ENCODE data around the gene KRAS. TPM values are rescaled to one million over a fixed set of nuclear protein-coding genes. Genes with fewer than 3 reads are reported as not detected.

The KRAS gene
- polyA plus RNA-seq, 1 donor (not counting 4 experiments of a cell fraction or from before 2014, with no cell fraction given), result 26.1 TPM

DNA sequence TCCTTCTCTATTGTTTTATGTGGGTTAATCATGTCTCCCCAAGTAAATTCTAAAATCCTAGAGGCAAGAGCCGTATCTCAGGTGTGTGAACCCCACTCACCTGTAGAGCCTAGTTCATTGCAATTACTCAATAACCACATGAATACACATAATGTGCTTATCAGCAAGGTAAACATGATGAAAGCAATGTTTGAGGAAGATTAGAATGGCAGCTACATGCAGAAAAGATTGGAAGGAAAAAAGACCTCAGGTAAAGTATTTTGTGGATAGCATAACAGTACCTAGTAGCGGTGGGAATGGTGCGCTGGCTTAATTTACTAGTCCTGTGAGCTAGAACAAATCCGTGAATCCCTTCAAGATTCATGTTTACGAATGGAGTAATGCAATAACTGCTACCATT is 5.3 kb upstream of the KRAS start:
- dilution Hi-C loops (cut with MboI; ENCODE audit: extremely low pct_ligation_motif_present, low sequenced_read_pairs), result no loop called here

DNA sequence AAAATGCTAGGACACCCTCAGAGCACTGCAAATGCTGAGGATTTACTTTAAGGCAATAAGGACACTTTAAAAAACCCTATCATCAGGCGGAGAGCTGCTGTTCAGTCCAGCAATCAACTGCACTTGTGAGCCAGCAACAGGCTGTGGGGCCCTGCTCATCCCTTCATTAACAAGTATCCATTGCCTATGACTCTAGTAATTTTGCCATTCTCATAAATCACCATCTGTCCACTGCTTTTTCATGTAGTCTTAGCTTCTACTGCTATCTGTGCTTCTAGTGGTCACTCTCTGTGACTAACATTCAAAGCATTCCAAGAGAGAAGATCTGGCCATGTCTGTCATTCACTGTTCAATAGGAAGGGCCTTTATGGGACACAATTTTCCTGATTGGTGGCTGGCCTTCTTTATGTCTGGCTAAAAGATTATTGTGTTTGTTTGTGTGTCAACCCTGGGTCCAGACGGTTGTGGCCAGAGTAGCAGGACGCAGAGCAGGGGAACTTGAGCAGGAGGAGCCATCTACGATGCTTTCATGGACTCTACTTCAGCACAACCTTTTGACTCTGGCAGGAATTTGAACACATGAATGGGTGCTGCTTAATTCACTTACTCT is 3.6 kb upstream of the KRAS start:
- Histone ChIP-seq H3K36me3 (ENCODE audit: control insufficient read depth in 2 of 2, extremely low read depth in 1 of 2, insufficient read depth in 2 of 2, low read length in 2 of 2) (no peaks in the 10 kb centered on the region), H2AFZ (ENCODE audit: control insufficient read depth, low read length) (no peak overlapping the region), H3K9me3 (ENCODE audit: control insufficient read depth, low read depth, low read length) (no peaks in the 10 kb centered on the region), H3K4me2 (ENCODE audit: control insufficient read depth, extremely low read depth, insufficient read depth, low read depth, low read length) (no peak overlapping the region), H3K9ac (ENCODE audit: control insufficient read depth, extremely low read depth, insufficient read depth, low read length) (no peak overlapping the region), H3K79me2 (ENCODE audit: control insufficient read depth, insufficient read depth, low read length) (peaks cover 8% of the 10 kb centered on the region), H3K27me3 (ENCODE audit: control insufficient read depth, extremely low read depth, insufficient read depth, low read length) (no peaks in the 10 kb centered on the region), H3K9me1 (ENCODE audit: control insufficient read depth, extremely low read depth, insufficient read depth, low read length) (no peaks in the 10 kb centered on the region), H4K20me1 (ENCODE audit: control insufficient read depth, extremely low read depth, insufficient read depth, low read length) (no peaks in the 10 kb centered on the region), H3K4me1 (ENCODE audit: control insufficient read depth, extremely low read depth, insufficient read depth, low read length) (peaks cover 10% of the 10 kb centered on the region), H3K4me3 (ENCODE audit: control insufficient read depth in 2 of 3, extremely low read depth in 1 of 3, insufficient read depth in 2 of 3, low read depth in 1 of 3, low read length in 3 of 3) (no peak overlapping the region), H3K27ac (ENCODE audit: control insufficient read depth, insufficient read depth, low read length) (no peak overlapping the region)
- dilution Hi-C loops (cut with MboI; ENCODE audit: extremely low pct_ligation_motif_present, low sequenced_read_pairs), result no loop called here
- FAIRE-seq, result no peak
- no peak for TF ChIP-seq CTCF (optimal IDR thresholded peaks at IDR 0.05 in 1 of 3, IDR thresholded peaks at IDR 0.05 in 1 of 3, conservative IDR thresholded peaks at IDR 0.05 in 1 of 3; ENCODE audit: extremely low read depth in 1 of 3, insufficient read depth in 2 of 3, low read length in 3 of 3)
- no peak for TF ChIP-seq EZH2 (IDR thresholded peaks at IDR 0.05; ENCODE audit: low read length)
- DNase-seq (ENCODE audit: low read depth, low spot score), result no peak

More for the DNA sequence above, 5.3 kb upstream of the KRAS start:
- H3K4me2 ChIP-seq (ENCODE audit: control insufficient read depth, extremely low read depth, insufficient read depth, low read depth, low read length), result no peak overlapping the region
- peaks cover 7% of the 10 kb centered on the region for H3K4me1 ChIP-seq (ENCODE audit: control insufficient read depth, extremely low read depth, insufficient read depth, low read length)
- FAIRE-seq, result no peak
- H3K9me3 ChIP-seq (ENCODE audit: control insufficient read depth, low read depth, low read length), result no peaks in the 10 kb centered on the region
- H3K27ac ChIP-seq (ENCODE audit: control insufficient read depth, insufficient read depth, low read length), result no peak overlapping the region
- H2AFZ ChIP-seq (ENCODE audit: control insufficient read depth, low read length), result no peak overlapping the region
- no peaks in the 10 kb centered on the region for H3K36me3 ChIP-seq (ENCODE audit: control insufficient read depth in 2 of 2, extremely low read depth in 1 of 2, insufficient read depth in 2 of 2, low read length in 2 of 2)
- H3K79me2 ChIP-seq (ENCODE audit: control insufficient read depth, insufficient read depth, low read length), result no peaks in the 10 kb centered on the region
- H3K4me3 ChIP-seq (ENCODE audit: control insufficient read depth in 2 of 3, extremely low read depth in 1 of 3, insufficient read depth in 2 of 3, low read depth in 1 of 3, low read length in 3 of 3), result no peak overlapping the region
- no peak overlapping the region for H3K9ac ChIP-seq (ENCODE audit: control insufficient read depth, extremely low read depth, insufficient read depth, low read length)
- TF ChIP-seq CTCF (optimal IDR thresholded peaks at IDR 0.05 in 1 of 3, IDR thresholded peaks at IDR 0.05 in 1 of 3, conservative IDR thresholded peaks at IDR 0.05 in 1 of 3; ENCODE audit: extremely low read depth in 1 of 3, insufficient read depth in 2 of 3, low read length in 3 of 3), result no peak
- no peak for TF ChIP-seq EZH2 (IDR thresholded peaks at IDR 0.05; ENCODE audit: low read length)
- no peaks in the 10 kb centered on the region for H4K20me1 ChIP-seq (ENCODE audit: control insufficient read depth, extremely low read depth, insufficient read depth, low read length)
- no peaks in the 10 kb centered on the region for H3K9me1 ChIP-seq (ENCODE audit: control insufficient read depth, extremely low read depth, insufficient read depth, low read length)
- H3K27me3 ChIP-seq (ENCODE audit: control insufficient read depth, extremely low read depth, insufficient read depth, low read length), result no peaks in the 10 kb centered on the region
- no peak for DNase-seq (ENCODE audit: low read depth, low spot score)
